ENCODE data around the gene DNAAF5. TPM values are rescaled to one million over a fixed set of nuclear protein-coding genes. Genes with fewer than 3 reads are reported as not detected.
A peak's percentile ranks its signal among the peaks of the same experiment; 100 is the strongest.

DNAAF5 gene
- total and polyA plus RNA-seq, 2 of the 4 experiments (the other 2 are of a cell fraction) = 12.4 to 32.6 TPM

- H2BK20ac ChIP-seq (ENCODE audit: low read depth, low read length) = 0 out of 2 replicates have a peak overlapping the region, but pooled peaks have one; percentile 66
- peak overlapping the region; percentile 57 to 73; a peak in 1 of 4 replicates for H4K8ac ChIP-seq (ENCODE audit: low read depth in 2 of 2, low read length in 2 of 2)
- CTCF ChIA-PET = no interaction called here
- H4K20me1 ChIP-seq (ENCODE audit: insufficient read depth, low read length) = peaks cover 51% of the 10 kb centered on the region
- H3K4me3 ChIP-seq (ENCODE audit: insufficient read depth, low read depth, low read length) = no peak overlapping the region
- H3K27ac ChIP-seq (ENCODE audit: insufficient read depth, low read length) = peak overlapping the region; percentile 94
- in situ Hi-C loops (cut with MboI; ENCODE audit: low sequenced_read_pairs) (no loop called here), dilution Hi-C loops (cut with HindIII; ENCODE audit: low sequenced_read_pairs, unreplicated experiment) (no loop called here), intact Hi-C loops (cut with micrococcal nuclease) (no loop called here)
- H2AK5ac ChIP-seq (ENCODE audit: low read depth, low read length) = peak overlapping the region; percentile 90
- H3K79me1 ChIP-seq (ENCODE audit: low read depth in 1 of 2, low read length in 2 of 2) = peaks cover 12 to 72% of the 10 kb centered on the region in 2 experiments
- peak overlapping the region; percentile 8 for H2AFZ ChIP-seq (replicated peaks; ENCODE audit: low read length, poor library complexity)
- peaks cover 29% of the 10 kb centered on the region for H3K4me1 ChIP-seq (ENCODE audit: control insufficient read depth, insufficient read depth, low read length)
- H3K27me3 ChIP-seq (ENCODE audit: control insufficient read depth, insufficient read depth, low read length) = no peaks in the 10 kb centered on the region
- H2AK9ac ChIP-seq (replicated peaks; ENCODE audit: low read depth, low read length, poor library complexity) = no peak overlapping the region
- no peak overlapping the region for H3K56ac ChIP-seq (ENCODE audit: extremely low read depth, insufficient read depth, low read length)
- peaks cover 44% of the 10 kb centered on the region for H3K9me1 ChIP-seq (ENCODE audit: insufficient read depth, low read length)
- H2BK5ac ChIP-seq (ENCODE audit: low read depth, low read length, poor library complexity, severe bottlenecking) = peak overlapping the region; percentile 59
- peaks cover 3% of the 10 kb centered on the region for H3K36me3 ChIP-seq (ENCODE audit: control insufficient read depth, insufficient read depth, low read length)
- peak overlapping the region; percentile 52 for H3K4ac ChIP-seq (ENCODE audit: low read depth, low read length)
- peak overlapping the region; percentile 72; the same call in 1 of the 2 replicates for H3K23ac ChIP-seq (ENCODE audit: low read depth, low read length)
- peak overlapping the region; percentile 79 for H3K18ac ChIP-seq (ENCODE audit: low read depth, low read length)
- no peaks in the 10 kb centered on the region for H3K9me3 ChIP-seq (ENCODE audit: control insufficient read depth, insufficient read depth, low read length)
- peak overlapping the region; percentile 5; the same call in 1 of the 2 replicates for H4K5ac ChIP-seq (ENCODE audit: low read depth, low read length)
- H2BK120ac ChIP-seq (ENCODE audit: low read depth, low read length) = peak overlapping the region; percentile 78
- H3K14ac ChIP-seq (replicated peaks; ENCODE audit: low read depth, low read length) = peak overlapping the region; percentile 8
- ATAC-seq (ENCODE audit: low read depth) (no peak), DNase-seq (no peak)
- H3K4me2 ChIP-seq (ENCODE audit: low read depth, low read length) = no peak overlapping the region
- BruUV-seq (replicated peaks) = no TSS peak
- 76% methylated on average over 16 of the region's 29 CpGs; no CpG with 5 or more reads in 1 of the 2 experiments for WGBS, 2 experiments (ENCODE audit: extremely low coverage in 2 of 2, insufficient read length in 1 of 2)
- no peak overlapping the region; the same call in 1 of the 2 replicates for H3K9ac ChIP-seq (ENCODE audit: low read depth, low read length)
- POLR2A ChIA-PET (ENCODE audit: unreplicated experiment) = no interaction called here
- H2BK15ac ChIP-seq (ENCODE audit: low read depth, low read length) = peak overlapping the region; percentile 41; the same call in 1 of the 3 replicates
- H4K91ac ChIP-seq (ENCODE audit: insufficient read depth, low read depth, low read length) = peak overlapping the region; percentile 80
- no peak for TF ChIP-seq SMC3 (IDR thresholded peaks at IDR 0.05; ENCODE audit: low read depth, low read length)
- no peak for TF ChIP-seq POLR2A (IDR thresholded peaks at IDR 0.05; ENCODE audit: low read depth, low read length)
- TF ChIP-seq FOS (IDR thresholded peaks at IDR 0.05; ENCODE audit: low read depth, low read length) = no peak
- no peak for TF ChIP-seq RFX5 (IDR thresholded peaks at IDR 0.05; ENCODE audit: low read depth, low read length)
- TF ChIP-seq, protein P1, sequence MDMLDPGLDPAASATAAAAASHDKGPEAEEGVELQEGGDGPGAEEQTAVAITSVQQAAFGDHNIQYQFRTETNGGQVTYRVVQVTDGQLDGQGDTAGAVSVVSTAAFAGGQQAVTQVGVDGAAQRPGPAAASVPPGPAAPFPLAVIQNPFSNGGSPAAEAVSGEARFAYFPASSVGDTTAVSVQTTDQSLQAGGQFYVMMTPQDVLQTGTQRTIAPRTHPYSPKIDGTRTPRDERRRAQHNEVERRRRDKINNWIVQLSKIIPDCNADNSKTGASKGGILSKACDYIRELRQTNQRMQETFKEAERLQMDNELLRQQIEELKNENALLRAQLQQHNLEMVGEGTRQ (IDR thresholded peaks at IDR 0.05; ENCODE audit: low read depth, low read length) = no peak
- TF ChIP-seq MXI1 (IDR thresholded peaks at IDR 0.05; ENCODE audit: borderline replicate concordance, low read depth, low read length) = no peak
- TF ChIP-seq RCOR1 (IDR thresholded peaks at IDR 0.05; ENCODE audit: insufficient replicate concordance, low read length) = no peak
- TF ChIP-seq CEBPB (IDR thresholded peaks at IDR 0.05; ENCODE audit: low read depth, low read length) = no peak
- TF ChIP-seq, protein P2, sequence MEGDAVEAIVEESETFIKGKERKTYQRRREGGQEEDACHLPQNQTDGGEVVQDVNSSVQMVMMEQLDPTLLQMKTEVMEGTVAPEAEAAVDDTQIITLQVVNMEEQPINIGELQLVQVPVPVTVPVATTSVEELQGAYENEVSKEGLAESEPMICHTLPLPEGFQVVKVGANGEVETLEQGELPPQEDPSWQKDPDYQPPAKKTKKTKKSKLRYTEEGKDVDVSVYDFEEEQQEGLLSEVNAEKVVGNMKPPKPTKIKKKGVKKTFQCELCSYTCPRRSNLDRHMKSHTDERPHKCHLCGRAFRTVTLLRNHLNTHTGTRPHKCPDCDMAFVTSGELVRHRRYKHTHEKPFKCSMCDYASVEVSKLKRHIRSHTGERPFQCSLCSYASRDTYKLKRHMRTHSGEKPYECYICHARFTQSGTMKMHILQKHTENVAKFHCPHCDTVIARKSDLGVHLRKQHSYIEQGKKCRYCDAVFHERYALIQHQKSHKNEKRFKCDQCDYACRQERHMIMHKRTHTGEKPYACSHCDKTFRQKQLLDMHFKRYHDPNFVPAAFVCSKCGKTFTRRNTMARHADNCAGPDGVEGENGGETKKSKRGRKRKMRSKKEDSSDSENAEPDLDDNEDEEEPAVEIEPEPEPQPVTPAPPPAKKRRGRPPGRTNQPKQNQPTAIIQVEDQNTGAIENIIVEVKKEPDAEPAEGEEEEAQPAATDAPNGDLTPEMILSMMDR (conservative IDR thresholded peaks at IDR 0.05; ENCODE audit: low read depth, low read length) = no peak
- TF ChIP-seq NFE2L2 (IDR thresholded peaks at IDR 0.05; ENCODE audit: low read depth, low read length) = no peak
- TF ChIP-seq RAD21 (IDR thresholded peaks at IDR 0.05; ENCODE audit: low read length) = no peak
- TF ChIP-seq MAFK (IDR thresholded peaks at IDR 0.05; ENCODE audit: low read depth, low read length) = no peak
- TF ChIP-seq MAZ (IDR thresholded peaks at IDR 0.05; ENCODE audit: borderline replicate concordance, low read depth, low read length) = no peak
- no peak for TF ChIP-seq ELK1 (IDR thresholded peaks at IDR 0.05; ENCODE audit: borderline replicate concordance, low read depth, low read length)
- no peak for TF ChIP-seq BHLHE40 (IDR thresholded peaks at IDR 0.05; ENCODE audit: low read depth, low read length)
Measured at GRCh38 chr7:826230-826917, 99.9 kb downstream of the DNAAF5 start.
